DND-41 (cell line): Measurements from ENCODE around the gene GALNT7.

Source experiments
- CTCF ChIP-seq: IDR thresholded peaks from 2 replicates; pipeline ENCODE4 v1.5.1; 2012; ENCODE audit warnings: borderline replicate concordance, low read length, moderate library complexity, mild to moderate bottlenecking; ENCODE audit not compliant: poor library complexity, severe bottlenecking; ENCODE audit errors: extremely low read depth
- EZH2 ChIP-seq: IDR thresholded peaks from 3 replicates; pipeline ENCODE4 v1.6.1; 2012; ENCODE audit warnings: borderline replicate concordance, low read depth, mild to moderate bottlenecking, moderate library complexity, low read length, inconsistent platforms; ENCODE audit not compliant: severe bottlenecking

GRCh38 chr4:173199553-173199952 is 30.9 kb downstream of the GALNT7 start:
- TF ChIP-seq CTCF (no peak), EZH2 (no peak)
